HG03575 (cell line): Measurements from ENCODE around the gene MOCS2.

ENCODE experiments used
- ATAC-seq: cut with Tn5 transposase; IDR thresholded peaks from one replicate; pipeline ENCODE4 v1.9.1; 2021; ENCODE audit not compliant: unreplicated experiment, insufficient number of reproducible peaks, low FRiP score; ENCODE audit errors: extremely low read depth

MOCS2 gene

GRCh38 chr5:53063791-53064190 is 45.8 kb downstream of the MOCS2 start:
- ATAC-seq, result no peak

- no peak for ATAC-seq
These were observed 46.4 kb downstream of the MOCS2 start for GRCh38 chr5:53063176-53063575.

- no peak for ATAC-seq
These were observed 50.3 kb downstream of the MOCS2 start for GRCh38 chr5:53059281-53059680.

- no peak for ATAC-seq
These were observed 54.2 kb downstream of the MOCS2 start for GRCh38 chr5:53055365-53055764.

- ATAC-seq, result no peak
These were observed 56.2 kb downstream of the MOCS2 start for GRCh38 chr5:53053364-53053763.

GRCh38 chr5:53052499-53052898 is 57.1 kb downstream of the MOCS2 start:
- no peak for ATAC-seq

GRCh38 chr5:53048248-53048647 is 61.3 kb downstream of the MOCS2 start:
- ATAC-seq, result no peak
